Measurements from ENCODE around the gene ARSH. TPM values are rescaled to one million over a fixed set of nuclear protein-coding genes. Genes with fewer than 3 reads are reported as not detected.
"Not testable (repeated sequence)": the region's sequence is repeated elsewhere in the genome, so short reads cannot be mapped to it uniquely, and the experiment has no call there.

Gene ARSH
- total RNA-seq, 1 experiment from 2014 or later: not detected

- H3K4me3 Mint-ChIP-seq (ENCODE audit: low read depth, unreplicated experiment): no peak overlapping the region
- no TSS peak for BruUV-seq (replicated peaks)
- peaks cover 6% of the 10 kb centered on the region for H3K4me1 Mint-ChIP-seq (ENCODE audit: low read depth, unreplicated experiment)
- no peak for TF ChIP-seq CTCF (IDR thresholded peaks at IDR 0.05; ENCODE audit: unreplicated experiment)
- CTCF ChIA-PET: no interaction called here
- no peak for DNase-seq
- no peaks in the 10 kb centered on the region for H3K36me3 Mint-ChIP-seq (ENCODE audit: insufficient read depth, unreplicated experiment)
- H3K27ac Mint-ChIP-seq (ENCODE audit: unreplicated experiment): no peak overlapping the region
- intact Hi-C loops (cut with micrococcal nuclease; ENCODE audit: unreplicated experiment): loop anchor here (10.0 kb wide), 1 partner anchor 56 kb away; no protein-coding TSS in a partner anchor
- no peaks in the 10 kb centered on the region for H3K27me3 Mint-ChIP-seq (ENCODE audit: unreplicated experiment)
- H3K9me3 Mint-ChIP-seq (ENCODE audit: low read depth, unreplicated experiment): no peaks in the 10 kb centered on the region
Measured at GRCh38 chrX:2969021-2969420, 37.3 kb upstream of the ARSH start.

- CTCF ChIA-PET: no interaction called here
- no peak for DNase-seq
- no peak overlapping the region for H3K4me3 Mint-ChIP-seq (ENCODE audit: low read depth, unreplicated experiment)
- no peaks in the 10 kb centered on the region for H3K4me1 Mint-ChIP-seq (ENCODE audit: low read depth, unreplicated experiment)
- no peaks in the 10 kb centered on the region for H3K27me3 Mint-ChIP-seq (ENCODE audit: unreplicated experiment)
- no peak overlapping the region for H3K27ac Mint-ChIP-seq (ENCODE audit: unreplicated experiment)
- no peaks in the 10 kb centered on the region for H3K9me3 Mint-ChIP-seq (ENCODE audit: low read depth, unreplicated experiment)
- no TSS peak for BruUV-seq (replicated peaks)
- no peaks in the 10 kb centered on the region for H3K36me3 Mint-ChIP-seq (ENCODE audit: insufficient read depth, unreplicated experiment)
- TF ChIP-seq CTCF (IDR thresholded peaks at IDR 0.05; ENCODE audit: unreplicated experiment): no peak
- intact Hi-C loops (cut with micrococcal nuclease; ENCODE audit: unreplicated experiment): no loop called here
Measured at GRCh38 chrX:2972391-2972790, 34.0 kb upstream of the ARSH start.

GRCh38 chrX:2974961-2975360, 31.4 kb upstream of the ARSH start:
- no peaks in the 10 kb centered on the region for H3K4me1 Mint-ChIP-seq (ENCODE audit: low read depth, unreplicated experiment)
- no peak for DNase-seq
- H3K4me3 Mint-ChIP-seq (ENCODE audit: low read depth, unreplicated experiment): no peak overlapping the region
- TF ChIP-seq CTCF (IDR thresholded peaks at IDR 0.05; ENCODE audit: unreplicated experiment): no peak
- no TSS peak for BruUV-seq (replicated peaks)
- intact Hi-C loops (cut with micrococcal nuclease; ENCODE audit: unreplicated experiment): no loop called here
- CTCF ChIA-PET: interaction anchor here (0.7 kb wide), 1 partner anchor 13 kb away, joined by 5 read pairs; no protein-coding TSS in a partner anchor
- H3K27me3 Mint-ChIP-seq (ENCODE audit: unreplicated experiment): no peaks in the 10 kb centered on the region
- H3K9me3 Mint-ChIP-seq (ENCODE audit: low read depth, unreplicated experiment): no peaks in the 10 kb centered on the region
- H3K27ac Mint-ChIP-seq (ENCODE audit: unreplicated experiment): no peak overlapping the region
- no peaks in the 10 kb centered on the region for H3K36me3 Mint-ChIP-seq (ENCODE audit: insufficient read depth, unreplicated experiment)

GRCh38 chrX:2978639-2979038, 27.7 kb upstream of the ARSH start:
- H3K27ac Mint-ChIP-seq (ENCODE audit: unreplicated experiment); CTCF ChIA-PET; H3K27me3 Mint-ChIP-seq (ENCODE audit: unreplicated experiment); H3K9me3 Mint-ChIP-seq (ENCODE audit: low read depth, unreplicated experiment); BruUV-seq (replicated peaks); intact Hi-C loops (cut with micrococcal nuclease; ENCODE audit: unreplicated experiment); H3K4me3 Mint-ChIP-seq (ENCODE audit: low read depth, unreplicated experiment); H3K36me3 Mint-ChIP-seq (ENCODE audit: insufficient read depth, unreplicated experiment); H3K4me1 Mint-ChIP-seq (ENCODE audit: low read depth, unreplicated experiment); DNase-seq: not testable (repeated sequence)

- DNase-seq: no peak
- H3K27me3 Mint-ChIP-seq (ENCODE audit: unreplicated experiment): no peaks in the 10 kb centered on the region
- H3K27ac Mint-ChIP-seq (ENCODE audit: unreplicated experiment): no peak overlapping the region
- no peak for TF ChIP-seq CTCF (IDR thresholded peaks at IDR 0.05; ENCODE audit: unreplicated experiment)
- H3K4me3 Mint-ChIP-seq (ENCODE audit: low read depth, unreplicated experiment): no peak overlapping the region
- no peaks in the 10 kb centered on the region for H3K36me3 Mint-ChIP-seq (ENCODE audit: insufficient read depth, unreplicated experiment)
- intact Hi-C loops (cut with micrococcal nuclease; ENCODE audit: unreplicated experiment): no loop called here
- no TSS peak for BruUV-seq (replicated peaks)
- no peaks in the 10 kb centered on the region for H3K9me3 Mint-ChIP-seq (ENCODE audit: low read depth, unreplicated experiment)
- H3K4me1 Mint-ChIP-seq (ENCODE audit: low read depth, unreplicated experiment): no peaks in the 10 kb centered on the region
- CTCF ChIA-PET: no interaction called here
Measured at GRCh38 chrX:2984342-2984741, 22.0 kb upstream of the ARSH start.

Data from Calu3 (cell line).